Pancreas (tissue), 10 donors: ENCODE results near the gene CPAMD8. TPM values are rescaled to one million over a fixed set of nuclear protein-coding genes. Genes with fewer than 3 reads are reported as not detected.
A peak's percentile ranks its signal among the peaks of the same experiment; 100 is the strongest.
"Not testable (repeated sequence)": the region's sequence is repeated elsewhere in the genome, so short reads cannot be mapped to it uniquely, and the experiment has no call there.

Experiments
- ATAC-seq, 4 donors: fragments of 200-7000 bp; cut with Tn5 transposase; one replicate each; pipeline versions ENCODE4 v1.8.0 to v1.9.1; 2020; ENCODE audit warnings: mild to moderate bottlenecking in 4 of 4, moderate library complexity in 4 of 4
- DNase-seq, 6 donors: peaks; one replicate each; pipeline ENCODE4 v3.0.0-alpha.2; 2020
- FAIRE-seq: peaks from 2 replicates; lab custom pipeline; 2012; peaks lifted over from hg19 to GRCh38; lab: Jason Lieb, UNC
- H3K27ac ChIP-seq, 4 donors: fragments of 200-600 bp; sonication (generic); 1 replicate in 3 of 4; 2 replicates in 1 of 4; pipeline versions ENCODE4 v1.5.0 to v1.8.0; 2020
- H3K27me3 ChIP-seq, 4 donors: fragments of 200-600 bp; one replicate each; pipeline ENCODE4 v1.8.0; 2021
- H3K36me3 ChIP-seq, 3 donors: fragments of 200-600 bp; sonication (generic) in 1 of 3; one replicate each; pipeline versions ENCODE4 v1.5.0 to v1.8.0; 2020 to 2021
- H3K4me1 ChIP-seq, 3 donors: fragments of 200-600 bp; one replicate each; pipeline ENCODE4 v1.8.0; 2021
- H3K4me3 ChIP-seq, 4 donors: fragments of 200-600 bp; sonication (generic) in 2 of 4; one replicate each; pipeline versions ENCODE4 v1.5.0 to v1.8.0; 2020 to 2021
- H3K9me3 ChIP-seq, 4 donors: fragments of 200-600 bp; one replicate each; pipeline ENCODE4 v1.8.0; 2021
- WGBS, 2 donors: extraction: QIAGEN DNeasy Blood & Tissue Kit; methylation state at CpG; one replicate each; pipeline ENCODE4 v1.1.7; 2013; 5-methylcytosine and 5-hydroxymethylcytosine counted together
- intact Hi-C, 3 donors: fragments of 100-400 bp; cut with DNase I; formaldehyde crosslinking; loops; one replicate each; pipeline versions ENCODE4 v1.11.1 to v1.14.2; 2022
- polyA plus RNA-seq, 2 donors: library from polyadenylated mRNA; stranded (reverse); fragments of 200-250 nt; gene quantifications; one replicate each; pipeline ENCODE4 v1.2.3, GENCODE V29; 2013
- total RNA-seq, 6 donors: library from RNA; stranded (reverse); fragmentation: NEBNext Ultra II Directional in 4 of 6; extraction: Animal tissue kit (Norgen Biotek cat#: 25700) in 4 of 6; gene quantifications; one replicate each; pipeline versions ENCODE4 v1.2.1 to v1.2.4, GENCODE V29; 2021 to 2023
- TF ChIP-seq, protein P1 (sequence below), 4 donors: fragments of 200-600 bp; sonication (generic) in 3 of 4; IDR thresholded peaks; one replicate each; pipeline versions ENCODE4 v1.5.0 to v1.8.0; 2021; ENCODE audit warnings: antibody characterized with exemption in 4 of 4
- donor health status: healthy with polysubstance abuse.
- donor health status: DM: no; HTN: no; CAD: no; lungs with moderate emphysema.
- donor health status: DM: no; HTN: no; CAD: no.
- donor health status: control.
- donor health status: control.
- donor health status: Bipolar disorder and iron deficiency.
- donor health status: DM: yes; HTN: yes; CAD: no.
- donor health status: DM: no; HTN: no; CAD: no.
- donor health status: DM: no; HTN: no; CAD: no.
- donor health status: DM: yes; HTN: yes; CAD: no.

The CPAMD8 gene
- total and polyA plus RNA-seq, 8 donors = 0.60 to 5.2 (median 1.2) TPM

DNA sequence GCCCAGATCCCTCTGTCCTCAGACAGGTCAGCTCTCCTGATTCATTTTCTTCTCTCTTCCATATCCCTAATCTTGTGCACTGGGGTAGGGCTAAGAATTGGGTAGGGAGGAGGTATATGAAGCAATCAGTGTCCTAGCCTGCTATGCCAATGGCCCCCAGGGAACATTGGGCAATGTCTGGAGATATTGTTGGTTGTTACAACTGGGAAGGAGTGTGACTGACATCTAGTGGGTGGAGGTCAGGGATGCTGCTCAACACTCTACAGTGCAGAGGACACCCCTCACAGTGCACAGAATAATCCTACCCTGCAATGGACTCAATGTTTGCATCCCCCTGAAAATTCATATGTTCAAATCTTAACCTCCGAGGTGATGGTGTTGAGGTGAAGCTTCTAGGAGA is 57.5 kb downstream of the CPAMD8 start:
- FAIRE-seq (no peak), ATAC-seq (no peak), DNase-seq (no peak)
- no peaks in the 10 kb centered on the region for H3K4me1 ChIP-seq
- H3K27ac ChIP-seq = no peak overlapping the region
- intact Hi-C loops = no loop called here
- no peak overlapping the region for H3K4me3 ChIP-seq
- TF ChIP-seq, protein P1, sequence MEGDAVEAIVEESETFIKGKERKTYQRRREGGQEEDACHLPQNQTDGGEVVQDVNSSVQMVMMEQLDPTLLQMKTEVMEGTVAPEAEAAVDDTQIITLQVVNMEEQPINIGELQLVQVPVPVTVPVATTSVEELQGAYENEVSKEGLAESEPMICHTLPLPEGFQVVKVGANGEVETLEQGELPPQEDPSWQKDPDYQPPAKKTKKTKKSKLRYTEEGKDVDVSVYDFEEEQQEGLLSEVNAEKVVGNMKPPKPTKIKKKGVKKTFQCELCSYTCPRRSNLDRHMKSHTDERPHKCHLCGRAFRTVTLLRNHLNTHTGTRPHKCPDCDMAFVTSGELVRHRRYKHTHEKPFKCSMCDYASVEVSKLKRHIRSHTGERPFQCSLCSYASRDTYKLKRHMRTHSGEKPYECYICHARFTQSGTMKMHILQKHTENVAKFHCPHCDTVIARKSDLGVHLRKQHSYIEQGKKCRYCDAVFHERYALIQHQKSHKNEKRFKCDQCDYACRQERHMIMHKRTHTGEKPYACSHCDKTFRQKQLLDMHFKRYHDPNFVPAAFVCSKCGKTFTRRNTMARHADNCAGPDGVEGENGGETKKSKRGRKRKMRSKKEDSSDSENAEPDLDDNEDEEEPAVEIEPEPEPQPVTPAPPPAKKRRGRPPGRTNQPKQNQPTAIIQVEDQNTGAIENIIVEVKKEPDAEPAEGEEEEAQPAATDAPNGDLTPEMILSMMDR (IDR thresholded peaks at IDR 0.05) = no peak
- WGBS, 2 donors = 82 to 96% methylated on average over 1 of the region's 1 CpG
- H3K36me3 ChIP-seq = no peaks in the 10 kb centered on the region
- H3K27me3 ChIP-seq = no peaks in the 10 kb centered on the region
- no peaks in the 10 kb centered on the region for H3K9me3 ChIP-seq

DNA sequence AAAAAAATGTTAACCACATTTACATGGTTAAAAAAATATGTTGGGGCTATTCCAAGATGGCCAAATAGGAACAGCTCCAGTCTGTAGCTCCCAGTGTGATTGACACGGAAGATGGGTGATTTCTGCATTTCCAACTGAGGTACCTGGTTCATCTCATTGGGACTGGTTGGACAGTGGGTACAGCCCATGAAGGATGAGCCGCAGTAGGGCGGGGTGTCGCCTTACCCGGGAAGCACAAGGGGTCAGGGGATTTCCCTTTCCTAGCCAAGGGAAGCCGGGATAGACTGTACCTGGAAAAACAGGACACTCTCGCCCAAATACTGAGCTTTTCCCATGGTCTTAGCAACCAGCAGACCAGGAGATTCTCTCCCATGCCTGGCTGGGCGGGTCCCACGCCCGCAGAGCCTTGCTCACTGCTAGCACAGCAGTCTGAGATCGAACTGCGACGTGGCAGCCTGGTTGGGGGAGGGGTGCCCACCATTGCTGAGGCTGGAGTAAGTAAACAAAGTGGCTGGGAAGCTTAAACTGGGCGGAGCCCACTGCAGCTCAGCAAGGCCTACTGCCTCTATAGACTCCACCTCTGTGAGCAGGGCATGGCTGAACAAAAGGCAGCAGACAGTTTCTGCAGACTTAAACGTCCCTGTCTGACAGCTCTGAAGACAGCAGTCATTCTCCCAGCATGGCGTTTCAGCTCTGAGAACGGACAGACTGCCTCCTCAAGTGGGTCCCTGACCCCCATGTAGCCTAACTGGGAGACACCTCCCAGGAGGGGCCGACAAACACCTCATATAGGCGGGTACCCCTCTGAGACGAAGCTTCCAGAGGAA is 65.4 kb downstream of the CPAMD8 start:
- H3K9me3 ChIP-seq, H3K36me3 ChIP-seq, DNase-seq, H3K4me1 ChIP-seq, H3K27me3 ChIP-seq, H3K27ac ChIP-seq, H3K4me3 ChIP-seq, FAIRE-seq, ATAC-seq, intact Hi-C loops: not testable (repeated sequence)
- 39 to 56% methylated on average over 20 of the region's 20 CpGs for WGBS, 2 donors

DNA sequence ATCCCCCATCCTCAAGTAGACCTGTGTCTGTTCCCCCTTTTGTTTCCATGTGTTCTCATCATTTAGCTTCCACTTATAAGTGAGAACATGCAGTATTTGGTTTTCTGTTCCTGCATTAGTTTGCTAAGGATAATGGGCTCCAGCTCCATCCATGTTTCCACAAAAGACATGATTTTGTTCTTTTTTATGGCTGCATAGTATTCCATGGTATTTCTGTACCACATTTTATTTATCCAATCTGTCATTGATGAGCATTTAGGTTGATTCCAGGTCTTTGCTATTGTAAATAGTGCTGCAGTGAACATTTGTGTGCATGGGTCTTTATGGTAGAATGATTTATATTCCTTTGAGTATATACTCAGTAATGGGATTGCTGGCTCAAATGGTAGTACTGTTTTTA is 68.3 kb downstream of the CPAMD8 start:
- H3K36me3 ChIP-seq, FAIRE-seq, intact Hi-C loops, H3K27me3 ChIP-seq, ATAC-seq, H3K9me3 ChIP-seq, DNase-seq, H3K4me1 ChIP-seq, H3K27ac ChIP-seq, H3K4me3 ChIP-seq: not testable (repeated sequence)

DNA sequence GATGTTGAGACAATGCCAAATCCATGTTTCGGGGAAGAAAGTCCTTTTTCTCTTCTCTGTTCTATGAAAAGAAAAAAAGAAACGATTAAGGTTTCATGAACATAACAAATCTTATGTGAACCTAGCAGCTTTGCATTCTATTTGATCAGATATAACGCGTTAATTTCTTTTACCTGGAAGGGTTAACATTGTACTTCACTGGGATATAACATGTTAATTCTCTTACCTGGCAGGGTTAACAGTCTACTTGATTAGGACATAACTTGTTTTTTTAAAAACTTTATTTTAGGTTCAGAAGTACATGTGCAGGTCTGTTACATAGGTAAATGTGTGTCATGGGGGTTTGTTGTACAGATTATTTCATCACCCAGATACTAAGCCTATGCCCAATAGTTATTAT is 68.8 kb downstream of the CPAMD8 start:
- WGBS, 2 donors = 55 to 73% methylated on average over 4 of the region's 4 CpGs
- TF ChIP-seq, protein P1 (IDR thresholded peaks at IDR 0.05) = no peak
- H3K27ac ChIP-seq = no peak overlapping the region
- H3K4me1 ChIP-seq = no peaks in the 10 kb centered on the region
- DNase-seq = no peak
- H3K9me3 ChIP-seq = no peaks in the 10 kb centered on the region
- ATAC-seq = no peak
- no peak for FAIRE-seq
- no peaks in the 10 kb centered on the region for H3K36me3 ChIP-seq
- intact Hi-C loops = no loop called here
- no peak overlapping the region for H3K4me3 ChIP-seq
- no peaks in the 10 kb centered on the region for H3K27me3 ChIP-seq

DNA sequence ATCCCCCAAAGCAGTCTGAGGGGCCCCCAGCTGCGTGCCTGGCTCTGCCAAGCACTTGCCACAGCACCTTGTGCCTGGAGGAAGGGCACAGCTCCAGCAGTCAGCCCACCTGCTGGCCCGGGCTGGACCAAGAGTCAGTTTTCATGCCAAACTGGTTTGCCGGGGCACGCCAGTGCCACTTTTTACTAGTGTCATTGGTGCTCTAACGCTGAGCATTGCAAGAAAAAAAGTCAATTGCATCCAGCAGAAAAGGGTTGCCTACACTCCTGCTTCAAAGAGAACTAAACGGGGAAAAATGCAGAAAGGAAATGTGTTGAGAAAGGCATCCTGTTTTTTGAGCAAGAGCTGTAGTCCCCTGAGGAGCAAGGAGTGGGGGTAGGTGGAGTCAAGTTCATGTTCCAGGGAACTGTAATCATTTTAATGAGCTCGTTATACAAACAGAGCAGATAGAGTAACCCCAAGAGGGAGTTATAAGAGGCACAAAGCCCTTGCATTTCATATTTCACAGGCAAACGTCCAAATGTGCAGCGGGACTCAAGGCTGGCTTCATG is 69.4 kb downstream of the CPAMD8 start:
- DNase-seq = no peak
- intact Hi-C loops = no loop called here
- Histone ChIP-seq H3K4me1 (no peaks in the 10 kb centered on the region), H3K9me3 (no peaks in the 10 kb centered on the region), H3K4me3 (no peak overlapping the region), H3K27ac (no peak overlapping the region), H3K36me3 (no peaks in the 10 kb centered on the region), H3K27me3 (no peaks in the 10 kb centered on the region)
- ATAC-seq = peak in 2 of 4 donors; percentile 22 to 45
- no peak for FAIRE-seq
- 22 to 31% methylated on average over 9 of the region's 9 CpGs for WGBS, 2 donors
- TF ChIP-seq, protein P1 (IDR thresholded peaks at IDR 0.05) = no peak

DNA sequence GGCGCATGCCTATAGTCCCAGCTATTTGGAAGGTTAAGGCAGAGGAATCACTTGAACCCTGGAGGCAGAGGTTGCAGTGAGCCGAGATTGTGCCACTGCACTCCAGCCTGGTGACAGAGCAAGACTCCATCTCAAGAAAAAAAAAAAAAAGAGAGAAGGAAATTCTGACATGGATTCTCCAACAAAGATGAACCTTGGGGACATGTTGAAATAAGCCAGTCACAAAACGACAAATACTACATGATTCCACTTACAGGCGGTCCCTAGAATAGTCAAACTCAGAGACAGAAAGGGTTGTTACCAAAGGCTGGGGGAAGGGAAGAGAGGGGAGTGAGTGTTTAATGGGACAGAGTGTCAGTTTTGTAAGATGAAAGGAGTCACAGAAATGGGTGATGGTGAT is 71.4 kb downstream of the CPAMD8 start:
- FAIRE-seq (no peak), DNase-seq (no peak), ATAC-seq (peak in 1 of 4 donors; percentile 32)
- no peak overlapping the region for H3K27ac ChIP-seq
- no peaks in the 10 kb centered on the region for H3K4me1 ChIP-seq
- WGBS, 2 donors = 57 to 74% methylated on average over 4 of the region's 4 CpGs
- intact Hi-C loops = no loop called here
- TF ChIP-seq, protein P1 (IDR thresholded peaks at IDR 0.05) = no peak
- no peak overlapping the region for H3K4me3 ChIP-seq
- H3K36me3 ChIP-seq = no peaks in the 10 kb centered on the region
- H3K27me3 ChIP-seq = peaks cover 0 to 4% (median 0%) of the 10 kb centered on the region in 4 donors
- no peaks in the 10 kb centered on the region for H3K9me3 ChIP-seq
